Epidermal melanocyte (primary cell): Measurements from ENCODE around the gene UBE2F.
A peak's percentile ranks its signal among the peaks of the same experiment; 100 is the strongest.

Experiments used
- DNase-seq: peaks from one replicate; pipeline ENCODE4 v3.0.0; 2011; ENCODE audit warnings: low spot score; ENCODE audit not compliant: insufficient read length

The UBE2F gene, protein sequence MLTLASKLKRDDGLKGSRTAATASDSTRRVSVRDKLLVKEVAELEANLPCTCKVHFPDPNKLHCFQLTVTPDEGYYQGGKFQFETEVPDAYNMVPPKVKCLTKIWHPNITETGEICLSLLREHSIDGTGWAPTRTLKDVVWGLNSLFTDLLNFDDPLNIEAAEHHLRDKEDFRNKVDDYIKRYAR

DNA sequence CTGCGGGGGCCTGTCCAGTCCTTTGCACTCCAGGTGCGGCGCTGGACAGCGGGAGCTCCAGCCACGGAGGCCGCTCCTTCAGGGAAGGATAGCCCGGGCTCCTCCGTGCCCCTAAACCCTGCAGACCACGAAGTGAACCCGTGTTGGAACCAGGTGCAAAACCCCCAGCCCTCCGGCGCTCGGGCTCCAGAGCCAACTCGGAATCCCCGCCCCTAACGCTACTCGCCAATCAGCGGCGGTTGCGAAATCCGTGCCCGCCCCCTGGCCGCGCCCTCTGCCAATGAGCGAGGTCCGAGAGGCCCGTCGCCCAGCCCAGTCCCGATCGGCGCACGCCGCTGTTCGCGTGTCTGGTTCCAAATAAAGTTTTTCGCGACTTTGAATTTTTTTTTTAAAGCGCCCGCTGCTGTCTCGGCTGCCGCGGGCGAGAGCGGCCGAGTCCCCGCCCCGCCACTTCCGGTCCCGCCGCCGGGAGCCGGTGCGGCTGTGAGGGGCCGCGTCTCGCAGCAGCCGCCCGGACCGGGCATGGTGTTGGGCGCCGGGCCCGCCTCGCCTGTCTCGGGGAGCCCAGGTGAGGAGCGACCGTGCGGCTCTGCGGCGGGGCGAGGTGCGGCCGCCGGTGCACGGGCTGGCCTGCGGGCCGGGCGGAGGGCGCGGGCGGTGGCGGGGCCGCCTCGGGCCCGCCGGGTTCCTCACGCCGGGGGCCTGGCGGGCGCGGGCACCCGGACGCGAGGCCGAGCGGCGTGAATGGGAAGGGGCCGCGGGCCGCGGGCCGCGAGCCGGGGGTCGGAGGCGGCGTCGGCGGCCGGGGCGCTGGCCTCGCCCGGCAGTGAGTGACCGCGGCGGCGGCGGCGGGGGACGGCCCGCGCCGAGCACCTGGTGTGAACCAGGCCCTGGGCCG lies at the start of gene UBE2F:
TSS of gene UBE2F (plus strand) at position 450 of the 898 bp plus-strand sequence. CDS start 6,094 bp downstream, outside the sequence.
- DNase-seq: peak; percentile 97

DNA sequence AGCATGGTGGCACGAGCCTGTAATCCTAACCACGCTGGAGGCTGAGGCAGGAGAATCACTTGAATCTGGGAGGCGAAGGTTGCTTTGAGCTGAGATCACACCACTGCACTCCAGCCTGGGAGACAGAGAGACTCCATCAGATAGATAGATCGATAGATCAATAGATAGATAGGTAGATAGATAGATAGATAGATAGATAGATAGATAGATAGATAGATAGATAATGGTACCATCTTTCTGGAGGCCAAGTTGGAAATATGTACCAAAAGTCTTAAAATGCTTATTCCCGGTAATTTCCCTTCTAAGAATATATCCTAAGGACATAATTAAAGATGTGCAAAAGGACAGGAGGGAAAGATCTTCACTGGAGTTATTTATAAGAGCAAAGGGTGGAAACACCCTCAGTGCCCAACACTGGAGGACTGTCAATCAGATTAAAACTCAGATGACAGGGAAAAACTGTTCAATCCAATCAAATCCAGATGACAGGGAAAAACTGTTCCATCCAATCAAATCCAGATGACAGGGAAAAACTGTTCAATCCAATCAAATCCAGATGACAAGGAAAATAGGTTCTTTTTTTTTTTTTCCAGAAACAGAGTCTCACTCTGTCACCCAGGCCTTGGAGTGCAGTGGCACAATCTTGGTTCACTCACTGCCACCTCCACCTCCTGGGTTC lies 49.0 kb upstream of the UBE2F start:
- no peak for DNase-seq

DNA sequence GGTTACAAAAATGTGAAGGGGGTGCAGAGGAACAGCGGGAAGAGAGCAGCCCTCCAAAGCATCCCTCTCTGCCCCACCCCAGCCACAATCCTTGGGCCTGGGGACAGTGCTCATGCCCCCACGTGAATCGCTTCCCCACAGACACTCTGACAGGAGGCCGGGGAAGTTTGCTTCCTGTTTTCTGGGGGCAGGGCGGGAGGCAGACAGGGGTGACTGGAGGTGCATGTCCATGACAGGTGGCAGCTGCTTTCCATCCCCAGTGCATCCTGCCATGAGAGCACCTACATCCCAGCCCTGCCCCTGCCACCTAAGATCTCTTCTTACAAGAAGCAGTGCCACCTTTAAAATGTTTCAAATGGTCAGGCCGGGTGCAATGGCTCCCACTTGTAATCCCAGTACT lies 47.2 kb upstream of the UBE2F start:
- DNase-seq: no peak

DNA sequence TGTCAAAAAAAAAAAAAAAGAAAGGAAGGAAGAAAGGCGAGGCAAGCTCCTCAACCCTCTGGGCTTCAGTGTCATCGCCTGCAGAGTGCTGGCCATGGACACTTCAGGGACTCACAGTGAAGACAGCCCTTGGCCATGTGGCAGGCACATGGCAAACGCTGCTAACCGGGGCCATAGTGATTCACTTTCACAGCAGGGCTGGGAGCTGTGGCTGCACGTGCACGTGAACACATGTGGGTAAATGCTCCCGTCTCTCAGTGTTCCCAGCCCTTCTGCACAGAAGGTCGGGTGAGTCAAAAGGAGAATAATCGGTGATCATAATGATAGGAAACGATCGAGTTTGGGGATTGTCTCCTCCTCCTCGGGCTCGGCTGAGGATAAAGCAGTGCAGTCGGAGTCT lies 46.1 kb upstream of the UBE2F start:
- DNase-seq: peak; percentile 46

DNA sequence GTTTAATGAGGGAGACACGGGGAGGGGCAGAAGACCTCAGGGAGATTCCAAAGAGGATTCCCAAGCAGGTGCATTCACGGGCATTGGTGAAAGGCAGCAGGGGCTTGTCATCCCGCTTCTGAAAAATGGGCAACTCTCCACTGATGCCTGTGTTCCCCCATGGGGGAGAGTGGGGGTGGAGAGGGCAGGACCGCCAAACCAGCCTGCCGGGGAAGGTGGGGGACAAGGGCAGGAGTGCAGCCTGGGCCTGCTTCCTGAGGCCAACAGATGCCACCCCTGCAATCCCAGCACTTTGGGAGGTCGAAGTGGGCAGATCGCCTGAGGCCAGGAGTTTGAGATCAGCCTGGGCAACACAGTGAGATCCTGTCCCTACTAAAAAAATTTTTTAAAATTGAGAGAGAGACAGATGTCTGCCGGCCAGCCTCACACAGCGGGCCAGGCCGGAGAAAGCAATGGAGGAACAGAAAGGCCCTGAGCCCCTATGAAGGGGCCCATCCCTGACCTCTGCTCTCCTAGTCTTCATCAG lies 44.8 kb upstream of the UBE2F start:
- DNase-seq: no peak

DNA sequence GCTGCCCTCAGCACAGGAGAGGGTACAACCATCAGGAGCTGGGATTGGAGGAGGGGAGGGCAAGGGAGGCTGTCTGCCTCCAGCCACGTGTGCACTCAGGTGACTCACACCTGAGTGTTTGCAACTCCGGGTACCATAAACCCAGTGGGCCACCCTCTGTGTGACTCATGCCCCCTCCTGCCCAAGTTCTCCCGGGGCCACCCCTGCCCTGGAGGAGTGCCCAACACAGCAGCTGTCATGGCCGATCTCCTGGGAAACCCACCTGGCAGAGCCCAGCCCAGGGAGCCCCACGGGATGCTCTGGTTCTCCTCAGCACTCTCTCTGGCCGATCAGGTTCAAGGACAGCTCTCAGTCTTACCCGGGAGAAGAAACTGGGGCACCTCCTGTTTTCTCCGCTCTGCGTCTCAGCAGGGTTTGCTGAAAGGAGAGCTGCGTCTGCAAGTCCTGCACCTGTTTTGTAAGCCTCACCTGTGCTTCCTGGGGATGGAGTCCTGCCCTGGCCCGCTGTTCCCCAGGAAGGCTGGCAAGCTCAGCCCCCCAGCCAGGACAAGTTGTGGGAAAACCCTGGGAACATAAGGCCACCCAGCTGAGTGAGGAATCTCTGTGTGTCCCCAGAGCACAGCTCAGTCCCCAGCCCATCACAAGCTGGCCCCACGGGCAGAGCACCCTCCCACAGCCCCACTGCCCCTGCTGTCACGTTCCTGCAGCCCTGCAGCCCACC lies 44.0 kb upstream of the UBE2F start:
- DNase-seq: no peak

DNA sequence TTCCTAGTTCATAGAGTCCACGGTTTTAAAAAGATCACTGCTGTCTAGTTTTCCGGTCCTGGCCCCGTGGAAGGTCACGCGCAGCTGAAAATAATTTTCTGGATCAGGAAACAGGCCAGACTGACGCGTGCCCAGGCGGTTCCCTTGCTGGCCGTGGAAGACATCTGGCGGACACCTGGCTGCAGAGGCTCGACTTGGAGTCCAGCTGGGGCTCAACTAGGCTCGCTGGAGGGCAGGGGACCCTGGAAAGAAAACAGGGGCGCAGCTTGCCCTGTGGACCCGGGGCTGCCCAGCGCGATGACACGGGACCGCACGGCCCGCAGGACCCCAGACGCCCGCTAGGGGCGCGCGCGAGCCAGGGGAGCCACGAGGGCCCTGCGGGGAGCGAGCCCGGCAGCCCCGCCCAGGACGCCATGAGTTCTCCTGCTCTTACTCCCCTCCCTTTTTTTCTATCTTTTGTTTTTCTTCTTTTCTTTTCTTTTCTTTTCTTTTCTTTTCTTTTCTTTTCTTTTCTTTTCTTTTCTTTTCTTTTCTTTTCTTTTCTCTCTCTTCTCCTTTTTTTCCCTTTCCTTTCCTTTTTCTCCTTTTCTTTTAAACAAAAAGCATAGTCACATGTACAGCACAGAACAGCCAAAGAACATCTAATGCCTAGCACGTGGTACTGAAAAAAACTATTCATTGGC lies 43.2 kb upstream of the UBE2F start:
- DNase-seq: peak; percentile 70

DNA sequence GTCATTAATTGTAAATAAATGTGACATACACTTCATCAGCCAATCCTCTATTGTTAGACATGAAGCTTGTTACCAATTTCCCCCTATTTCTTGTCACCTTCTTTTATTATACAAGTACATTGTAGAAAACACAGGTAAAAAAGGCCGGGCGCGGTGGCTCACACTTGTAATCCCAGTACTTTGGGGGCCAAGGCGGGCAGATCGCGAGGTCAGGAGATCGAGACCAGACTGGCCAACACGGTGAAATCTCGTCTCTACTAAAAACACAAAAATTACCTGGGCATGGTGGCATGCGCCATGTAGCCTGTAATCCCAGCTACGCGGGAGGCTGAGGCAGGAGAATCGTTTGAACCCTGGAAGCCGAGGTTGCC lies 42.7 kb upstream of the UBE2F start:
- DNase-seq: no peak

DNA sequence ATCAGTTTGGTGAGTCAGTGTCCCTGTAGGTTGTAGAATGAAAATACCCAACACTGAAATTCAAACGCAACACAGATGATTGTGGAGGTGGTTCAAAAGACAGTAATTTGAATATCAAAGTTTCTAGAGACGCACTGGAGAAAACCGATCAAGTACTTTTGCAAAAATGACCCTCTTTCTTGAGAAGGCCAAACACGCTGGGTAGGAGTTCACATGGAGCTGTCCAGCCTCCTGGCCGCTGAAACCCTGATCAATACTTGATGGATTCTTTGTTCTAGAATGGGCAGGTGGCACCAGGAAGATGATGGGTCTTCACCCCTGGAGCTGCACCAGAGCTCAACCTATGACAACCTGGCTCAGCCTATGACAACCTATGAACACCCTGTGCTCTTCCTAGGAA lies 39.7 kb upstream of the UBE2F start:
- DNase-seq: no peak

DNA sequence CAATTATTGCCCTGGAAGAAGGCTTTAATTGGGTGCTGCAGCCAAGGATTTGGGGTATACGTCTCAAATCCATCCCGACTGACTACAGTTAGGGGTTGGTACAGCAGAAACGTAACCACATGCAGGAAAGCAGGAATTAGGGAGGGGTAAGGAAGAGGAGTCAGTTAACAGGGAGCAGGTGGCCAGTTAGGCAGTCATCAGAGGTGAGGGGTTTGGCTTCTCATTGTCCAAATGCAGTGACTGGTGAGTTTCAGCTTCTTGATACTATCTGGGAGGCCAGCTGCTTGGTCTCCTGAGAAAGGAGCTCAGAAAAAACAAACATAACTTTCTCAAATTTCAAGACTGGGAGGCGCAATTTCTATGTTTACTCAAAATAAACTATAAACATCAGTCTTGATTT lies 38.8 kb upstream of the UBE2F start:
- DNase-seq: no peak

DNA sequence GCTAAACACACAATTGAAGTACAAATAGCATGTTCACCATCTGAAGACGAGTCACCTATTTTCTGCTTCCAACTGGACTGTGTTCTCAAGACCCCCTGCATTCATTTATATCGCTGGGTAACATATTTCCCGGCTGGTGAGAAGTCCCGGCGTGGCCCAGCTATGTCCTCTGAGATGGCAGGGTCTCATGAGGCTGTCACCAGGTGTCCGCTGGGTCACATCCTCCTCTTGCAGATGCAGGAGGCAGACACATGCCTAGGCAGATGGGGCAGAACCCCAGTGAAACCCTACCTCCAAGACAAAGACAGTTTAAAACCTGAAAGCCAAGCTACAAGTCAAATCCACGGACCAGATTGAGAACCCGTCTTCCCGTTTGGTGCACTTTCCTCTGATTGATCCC lies 36.8 kb upstream of the UBE2F start:
- no peak for DNase-seq

DNA sequence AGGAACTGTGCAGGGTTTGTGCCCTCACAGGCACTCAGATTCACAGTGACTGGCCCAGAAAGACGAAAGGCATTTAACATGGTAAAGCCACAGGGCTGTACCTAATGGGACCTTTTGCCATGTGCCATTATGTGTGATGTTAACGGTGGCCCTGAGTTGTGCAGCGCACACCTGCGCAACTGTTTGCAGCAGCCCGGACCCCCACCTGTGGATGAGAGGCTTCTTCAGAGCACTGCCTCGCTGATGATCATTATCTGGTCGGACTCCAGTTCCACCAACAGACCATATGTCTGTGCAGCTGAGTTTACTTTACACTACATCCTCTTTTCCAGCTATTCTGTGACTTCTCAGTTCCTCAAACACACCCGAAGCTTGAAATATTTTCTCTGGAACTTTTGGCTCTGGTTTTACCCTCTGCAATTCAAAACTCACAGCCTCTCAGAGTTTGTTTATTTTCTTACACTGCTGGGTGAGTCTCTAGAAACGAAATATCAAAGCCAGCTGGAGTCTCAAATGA lies 35.6 kb upstream of the UBE2F start:
- peak; percentile 19 for DNase-seq

DNA sequence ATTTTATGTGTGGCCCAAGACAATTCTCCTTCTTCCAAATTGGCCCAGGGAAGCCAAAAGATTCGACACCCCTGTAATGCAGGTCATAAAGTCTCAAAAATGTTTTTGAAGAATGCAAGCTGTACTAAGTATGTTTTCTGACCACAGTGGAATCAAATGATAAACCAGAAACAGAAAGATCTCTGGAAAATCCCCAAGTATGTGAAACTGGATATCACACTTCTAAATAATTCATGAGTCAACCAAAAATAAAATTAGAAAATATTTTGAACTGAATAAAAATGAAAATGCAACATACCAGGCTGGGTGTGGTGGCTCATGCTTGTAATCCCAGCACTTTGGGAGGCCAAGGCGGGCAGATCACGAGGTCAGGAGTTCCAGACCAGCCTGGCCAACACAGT lies 34.1 kb upstream of the UBE2F start:
- DNase-seq: no peak

DNA sequence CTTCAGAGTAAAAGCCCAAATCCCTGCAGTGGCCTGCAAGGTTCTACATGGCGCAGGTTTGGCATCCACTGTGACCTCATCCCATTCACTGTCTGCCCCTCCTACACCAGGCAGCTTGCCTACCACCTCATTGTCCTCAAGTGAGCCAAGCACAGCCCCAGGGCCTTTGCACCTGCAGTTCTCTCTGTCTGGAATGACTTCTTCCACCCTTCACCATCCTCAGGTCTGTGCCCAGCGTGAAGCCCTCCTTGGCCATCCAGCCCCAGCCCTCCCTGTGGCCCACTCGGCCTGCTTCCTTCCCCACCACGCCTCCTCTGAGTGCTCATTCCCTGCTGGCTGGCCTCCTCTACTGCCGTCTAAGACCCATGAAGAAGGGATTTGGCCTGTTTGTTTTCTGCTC lies 32.6 kb upstream of the UBE2F start:
- DNase-seq: no peak

DNA sequence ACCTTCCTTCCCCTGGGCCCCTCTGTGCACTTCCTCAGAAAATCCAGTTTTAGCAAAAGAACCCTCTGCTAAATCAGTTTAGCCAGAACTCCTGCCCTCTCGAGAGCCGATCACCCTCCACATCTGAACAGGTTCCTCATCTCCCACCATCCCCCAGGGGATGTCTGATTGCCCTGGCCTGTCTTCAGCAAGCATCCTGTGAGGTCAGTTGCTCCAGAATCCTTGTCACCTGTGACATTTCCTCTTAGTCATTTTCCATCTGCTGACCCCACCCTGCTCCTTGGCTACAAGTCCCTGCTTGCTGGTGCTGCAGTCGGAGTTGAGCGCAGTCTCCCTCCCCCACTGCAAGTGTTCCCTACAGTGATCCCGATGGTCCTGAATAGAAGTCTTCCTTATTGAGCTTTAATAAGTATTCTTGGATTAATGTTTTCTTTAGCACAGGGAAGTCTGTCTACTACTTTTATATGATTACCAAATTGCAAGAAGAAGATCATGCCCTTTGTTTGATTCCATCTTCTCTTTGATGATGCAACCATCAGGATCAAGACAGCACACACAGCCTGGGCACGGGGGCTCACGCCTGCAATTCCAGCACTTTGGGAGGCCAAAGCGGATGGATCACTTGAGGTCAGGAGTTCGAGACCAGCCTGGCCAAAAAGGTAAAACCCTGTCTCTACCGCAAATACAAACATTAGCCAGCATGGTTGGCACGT lies 30.9 kb upstream of the UBE2F start:
- DNase-seq: no peak

DNA sequence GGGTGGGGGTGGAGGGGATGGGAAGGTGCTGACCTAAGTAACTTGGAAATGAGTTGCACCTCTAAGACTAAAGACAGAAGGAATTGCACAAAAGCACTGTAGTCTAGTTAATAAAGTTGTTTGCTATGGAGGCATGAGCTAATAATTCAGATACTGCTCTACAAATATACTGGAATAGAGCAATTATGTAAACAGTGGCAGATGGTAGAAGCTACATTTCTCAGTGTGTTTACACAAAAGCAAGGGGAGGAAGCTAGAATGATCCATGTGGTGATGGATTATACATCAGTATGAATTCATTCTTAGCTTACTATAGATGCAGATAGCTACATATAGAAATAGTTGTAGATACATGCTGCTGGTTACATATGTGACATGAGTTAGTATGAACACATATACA lies 27.6 kb upstream of the UBE2F start:
- no peak for DNase-seq

DNA sequence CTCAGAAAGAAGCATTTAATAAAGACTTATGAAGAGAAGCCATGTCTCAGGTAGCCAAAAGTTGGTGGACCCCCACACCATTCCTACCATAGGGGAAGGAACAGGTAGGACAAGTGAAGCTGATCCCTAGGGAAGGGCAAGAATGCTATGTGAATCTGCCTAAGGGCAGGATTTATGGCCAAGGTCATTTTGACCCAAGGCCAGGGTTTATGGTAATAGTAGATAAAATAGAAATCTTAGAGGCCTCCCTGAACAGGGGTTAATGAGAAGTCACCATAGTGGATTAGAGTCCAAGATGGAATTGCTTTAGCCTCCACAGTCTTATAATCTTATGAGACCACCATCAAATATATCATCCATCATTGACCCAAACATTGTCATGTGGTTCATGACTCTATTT lies 26.0 kb upstream of the UBE2F start:
- DNase-seq: no peak

DNA sequence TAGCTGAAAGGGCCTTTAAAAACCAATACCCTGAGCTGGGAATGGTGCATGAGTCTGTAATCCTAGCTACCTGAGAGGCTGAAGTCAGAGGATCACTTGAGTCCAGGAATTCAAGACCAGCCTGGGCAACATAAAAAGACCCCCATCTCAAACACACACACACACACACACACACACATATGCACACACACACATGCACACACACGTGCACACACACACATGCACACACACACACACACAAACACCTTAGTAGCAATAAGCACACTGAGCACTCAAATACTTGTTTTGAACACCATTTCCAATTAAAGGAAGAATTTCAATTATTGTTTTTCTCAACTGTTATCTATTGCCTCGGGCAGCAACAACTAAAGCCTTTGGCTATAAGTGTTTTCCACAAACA lies 25.6 kb upstream of the UBE2F start:
- DNase-seq: no peak

DNA sequence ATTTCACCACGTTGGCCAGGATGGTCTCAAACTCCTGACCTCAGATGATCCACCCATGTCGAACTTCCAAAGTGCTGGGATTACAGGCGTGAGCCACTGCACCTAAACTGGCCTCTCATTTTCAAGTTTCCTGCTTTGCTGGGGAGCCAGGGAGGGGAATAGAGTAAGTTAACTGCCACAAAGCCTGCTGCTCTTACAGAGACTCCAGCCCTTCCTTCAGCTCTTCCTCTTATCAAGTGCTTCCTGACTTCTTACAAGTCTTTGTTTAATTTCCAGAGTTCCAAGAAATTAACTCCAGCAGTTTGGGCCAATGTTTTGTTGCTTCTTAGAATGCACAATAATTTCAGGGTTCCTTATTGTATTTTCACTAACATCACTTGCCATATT lies 24.3 kb upstream of the UBE2F start:
- no peak for DNase-seq

DNA sequence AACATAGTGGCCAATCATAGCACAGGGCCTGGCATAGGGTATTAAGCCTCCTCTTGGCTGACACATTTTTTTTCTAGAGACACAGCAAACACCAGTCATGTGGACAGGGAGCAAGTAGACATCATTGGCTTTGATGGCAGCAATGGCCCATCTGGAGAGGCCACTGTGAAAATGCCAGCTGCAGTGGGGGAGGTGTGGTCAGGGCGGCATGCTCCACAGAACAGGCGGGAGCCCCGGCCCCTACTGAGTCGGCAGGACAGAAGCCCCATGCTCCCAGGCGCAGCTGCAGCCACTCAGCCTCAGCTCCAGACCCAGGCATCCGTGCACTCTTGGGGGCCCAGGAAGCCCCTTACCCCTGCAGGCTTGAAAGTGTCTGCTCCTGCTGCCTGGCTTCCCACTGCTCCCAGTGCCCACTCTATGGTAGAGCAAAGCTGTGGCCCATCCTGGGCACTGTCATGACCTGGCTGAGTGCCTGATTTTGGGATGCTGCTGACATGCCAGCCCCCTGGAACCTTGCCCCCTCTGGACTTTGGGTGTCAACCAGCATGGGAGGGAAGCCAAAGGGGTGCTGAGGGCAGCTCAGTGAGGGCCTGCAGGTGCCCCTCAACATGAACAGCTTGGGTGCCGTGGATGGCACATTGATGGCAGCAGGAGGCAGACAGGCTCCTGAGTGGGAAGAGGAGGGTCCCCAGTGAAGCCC lies 23.3 kb upstream of the UBE2F start:
- no peak for DNase-seq
